Stimulated activated memory B cell treated with anti-CD40 and anti-IgM and Interleukin-4, amounts not matched to agents 10 μg/mL and 1 μg/mL and 100 μg/mL, for 72 hours (primary cell): ENCODE measurements around the gene LOXL3.

Source experiments
- ATAC-seq: fragments of 150-1000 bp; cut with Tn5 transposase; 2 replicates; pipeline ENCODE4 v1.10.0; 2021
- H3K27ac Mint-ChIP-seq: one replicate; pipeline ENCODE4 v1.8.0; 2022; ENCODE audit warnings: mild to moderate bottlenecking, mixed read lengths
- H3K27me3 Mint-ChIP-seq: one replicate; pipeline ENCODE4 v1.8.0; 2022; ENCODE audit warnings: mixed read lengths
- H3K36me3 Mint-ChIP-seq: one replicate; pipeline ENCODE4 v1.8.0; 2022; ENCODE audit warnings: mixed read lengths
- H3K4me1 Mint-ChIP-seq: one replicate; pipeline ENCODE4 v1.8.0; 2022; ENCODE audit warnings: mixed read lengths
- H3K4me3 Mint-ChIP-seq: one replicate; pipeline ENCODE4 v1.8.0; 2022; ENCODE audit warnings: mild to moderate bottlenecking, moderate library complexity, mixed read lengths
- H3K9me3 Mint-ChIP-seq: one replicate; pipeline ENCODE4 v1.8.0; 2022; ENCODE audit warnings: mixed read lengths

The LOXL3 gene, protein sequence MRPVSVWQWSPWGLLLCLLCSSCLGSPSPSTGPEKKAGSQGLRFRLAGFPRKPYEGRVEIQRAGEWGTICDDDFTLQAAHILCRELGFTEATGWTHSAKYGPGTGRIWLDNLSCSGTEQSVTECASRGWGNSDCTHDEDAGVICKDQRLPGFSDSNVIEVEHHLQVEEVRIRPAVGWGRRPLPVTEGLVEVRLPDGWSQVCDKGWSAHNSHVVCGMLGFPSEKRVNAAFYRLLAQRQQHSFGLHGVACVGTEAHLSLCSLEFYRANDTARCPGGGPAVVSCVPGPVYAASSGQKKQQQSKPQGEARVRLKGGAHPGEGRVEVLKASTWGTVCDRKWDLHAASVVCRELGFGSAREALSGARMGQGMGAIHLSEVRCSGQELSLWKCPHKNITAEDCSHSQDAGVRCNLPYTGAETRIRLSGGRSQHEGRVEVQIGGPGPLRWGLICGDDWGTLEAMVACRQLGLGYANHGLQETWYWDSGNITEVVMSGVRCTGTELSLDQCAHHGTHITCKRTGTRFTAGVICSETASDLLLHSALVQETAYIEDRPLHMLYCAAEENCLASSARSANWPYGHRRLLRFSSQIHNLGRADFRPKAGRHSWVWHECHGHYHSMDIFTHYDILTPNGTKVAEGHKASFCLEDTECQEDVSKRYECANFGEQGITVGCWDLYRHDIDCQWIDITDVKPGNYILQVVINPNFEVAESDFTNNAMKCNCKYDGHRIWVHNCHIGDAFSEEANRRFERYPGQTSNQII

DNA sequence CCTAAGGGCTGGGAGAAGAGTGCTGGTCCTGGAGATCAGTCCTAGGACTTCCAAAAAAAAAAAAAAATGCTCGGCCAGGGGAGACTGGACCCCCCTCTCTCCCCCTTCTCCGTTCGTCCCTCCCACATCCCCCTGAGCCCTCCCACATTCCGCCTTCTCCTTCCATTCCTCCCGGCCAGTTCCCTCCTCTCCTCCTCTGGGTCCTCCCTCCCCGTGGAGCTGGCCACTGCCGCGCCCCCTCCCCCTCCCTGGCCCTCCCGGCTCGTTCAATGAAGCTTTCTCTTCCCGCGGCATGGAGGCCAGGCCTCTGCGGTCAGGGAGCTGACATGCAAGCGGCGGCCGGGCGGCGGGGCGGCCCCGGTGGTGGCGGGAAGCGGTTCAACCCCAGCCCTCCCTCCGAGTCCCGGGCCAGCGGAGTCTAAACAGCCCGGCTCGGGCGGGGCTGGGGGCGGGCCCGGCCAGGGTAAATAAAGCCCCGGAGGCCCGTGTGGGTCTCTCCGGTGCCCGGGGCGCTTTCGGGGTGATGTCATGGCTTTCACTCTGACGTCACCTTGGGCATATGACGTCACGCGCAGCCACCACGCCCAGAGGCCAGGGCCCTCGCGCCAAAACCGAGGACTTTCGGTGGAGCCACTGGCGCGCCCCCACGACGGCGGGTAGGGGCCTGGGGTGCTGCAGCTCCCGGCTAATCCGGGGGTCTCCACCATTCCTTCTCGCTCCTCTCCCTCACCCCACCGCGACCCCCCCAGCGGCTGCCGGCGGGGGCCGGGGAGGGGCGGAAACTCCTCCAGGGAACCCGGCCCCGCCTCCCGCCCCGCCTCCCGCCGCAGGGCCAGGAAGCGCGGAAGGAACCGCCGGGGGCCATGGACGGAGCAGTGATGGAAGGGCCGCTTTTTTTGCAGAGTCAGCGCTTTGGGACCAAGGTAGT, at the start of gene LOXL3, which contains the start of gene DOK1:
LOXL3 (minus strand) TSS at position 51 of the 928 bp plus-strand sequence. CDS start 1,308 bp downstream, outside the sequence.
DOK1 (plus strand) TSS at position 829 of the 928 bp plus-strand sequence; CDS start at position 864, 35 bp downstream.
- ATAC-seq = peak; percentile 81
- H3K27me3 Mint-ChIP-seq = peaks cover 13% of the 10 kb centered on the region
- H3K27ac Mint-ChIP-seq = peak within 1 kb of the TSS; percentile 80
- peak within 1 kb of the TSS; percentile 94 for H3K4me3 Mint-ChIP-seq
- H3K36me3 Mint-ChIP-seq = peaks cover 8% of the 10 kb centered on the region
- H3K9me3 Mint-ChIP-seq = no peaks in the 10 kb centered on the region
- H3K4me1 Mint-ChIP-seq = peaks cover 54% of the 10 kb centered on the region

DNA sequence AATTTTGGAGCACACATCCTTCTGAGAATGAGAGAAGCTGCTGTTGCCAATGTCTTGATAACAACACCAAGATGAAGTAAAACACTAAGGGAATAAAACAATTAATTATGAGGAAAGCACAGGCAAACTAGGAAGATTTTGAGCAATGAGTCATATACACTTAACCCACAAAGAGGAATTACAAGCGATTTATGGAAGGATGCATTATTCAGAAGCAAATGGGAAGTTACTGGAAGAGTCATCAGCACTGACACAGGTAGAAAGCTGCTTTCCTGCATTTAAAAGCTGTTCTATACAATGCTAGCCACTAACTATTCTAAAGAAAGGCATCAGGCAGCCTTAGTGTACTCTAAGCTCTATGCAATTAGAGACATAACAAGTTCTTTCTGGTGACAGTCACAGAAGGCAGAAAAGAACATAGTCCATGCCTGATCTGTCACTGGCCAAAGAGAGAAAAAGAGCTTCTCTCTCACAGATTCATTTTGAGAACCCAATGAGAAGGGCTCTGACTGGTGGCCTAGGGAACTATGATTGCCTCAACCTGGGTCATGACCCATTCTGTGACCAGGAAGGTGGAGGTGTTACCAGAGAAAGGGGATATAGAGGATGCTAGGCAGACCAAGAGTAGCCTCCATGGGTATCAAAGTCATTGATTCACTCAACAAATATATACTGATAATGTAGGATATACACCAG, 49.0 kb upstream of the LOXL3 start:
- no peak overlapping the region for H3K4me3 Mint-ChIP-seq
- H3K27me3 Mint-ChIP-seq = peaks cover 9% of the 10 kb centered on the region
- H3K36me3 Mint-ChIP-seq = no peaks in the 10 kb centered on the region
- peaks cover 8% of the 10 kb centered on the region for H3K4me1 Mint-ChIP-seq
- H3K27ac Mint-ChIP-seq = no peak overlapping the region
- ATAC-seq = no peak
- no peaks in the 10 kb centered on the region for H3K9me3 Mint-ChIP-seq

DNA sequence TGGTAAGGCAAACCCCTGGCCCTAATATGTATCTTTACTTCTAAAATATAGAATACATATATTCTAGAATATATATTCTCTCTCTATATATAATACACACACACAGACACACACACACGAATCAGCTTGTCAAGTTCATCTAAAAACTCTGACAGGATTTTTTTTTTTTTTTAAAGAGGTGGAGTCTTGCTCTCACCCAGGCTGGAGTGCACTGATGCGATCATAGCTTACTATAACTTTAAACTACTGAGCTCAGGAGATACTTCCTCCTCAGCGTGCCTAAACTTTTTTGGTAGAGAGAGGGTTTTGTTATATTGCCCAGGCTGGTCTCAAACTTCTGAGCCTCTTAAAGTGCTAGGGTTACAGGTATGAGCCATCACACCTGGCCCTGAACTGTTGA, 45.9 kb upstream of the LOXL3 start:
- Mint-ChIP-seq H3K27me3 (peaks cover 22% of the 10 kb centered on the region), H3K4me3 (no peak overlapping the region), H3K36me3 (no peaks in the 10 kb centered on the region), H3K4me1 (peaks cover 8% of the 10 kb centered on the region), H3K27ac (no peak overlapping the region), H3K9me3 (no peaks in the 10 kb centered on the region)
- no peak for ATAC-seq

DNA sequence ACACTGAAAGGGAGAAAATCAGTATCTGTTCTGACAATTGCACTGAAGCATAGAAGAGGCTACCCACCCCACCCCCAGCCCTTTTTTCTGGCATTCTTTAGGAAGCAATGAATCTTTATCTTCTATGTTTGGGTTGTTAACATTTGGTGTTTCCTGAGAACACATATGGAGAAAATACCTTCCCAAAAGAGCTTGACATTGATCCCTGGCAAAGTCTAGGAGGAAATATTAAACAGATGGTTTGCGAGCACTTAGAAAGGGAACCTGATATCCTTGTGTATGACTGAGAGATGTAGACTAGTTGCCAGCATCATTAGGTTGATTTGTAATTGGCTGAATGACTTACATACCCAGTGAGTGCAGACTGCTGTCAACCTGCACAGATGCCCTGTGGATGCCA, 43.7 kb upstream of the LOXL3 start:
- Mint-ChIP-seq H3K4me3 (no peak overlapping the region), H3K4me1 (peaks cover 8% of the 10 kb centered on the region), H3K9me3 (no peaks in the 10 kb centered on the region), H3K27ac (no peak overlapping the region), H3K36me3 (no peaks in the 10 kb centered on the region), H3K27me3 (peaks cover 34% of the 10 kb centered on the region)
- ATAC-seq = no peak

DNA sequence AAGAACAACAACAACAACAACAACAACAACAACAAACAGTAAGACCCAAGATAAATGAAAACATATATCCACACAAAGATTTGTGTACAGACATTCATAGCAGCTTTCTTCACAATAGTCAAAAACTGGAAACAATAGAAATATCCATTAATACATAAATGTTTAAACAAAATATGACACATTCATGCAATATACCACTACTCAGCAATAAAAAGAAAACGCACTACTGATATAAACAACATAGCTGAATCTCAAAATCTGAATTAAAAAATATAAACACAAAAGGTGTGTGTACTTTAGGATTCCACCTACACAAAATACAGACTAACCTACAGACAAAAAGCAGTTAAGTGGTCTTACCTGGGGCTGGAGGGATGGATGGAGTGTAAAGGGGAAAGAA, 42.8 kb upstream of the LOXL3 start:
- peaks cover 8% of the 10 kb centered on the region for H3K4me1 Mint-ChIP-seq
- no peak for ATAC-seq
- no peaks in the 10 kb centered on the region for H3K36me3 Mint-ChIP-seq
- no peak overlapping the region for H3K27ac Mint-ChIP-seq
- no peaks in the 10 kb centered on the region for H3K9me3 Mint-ChIP-seq
- no peak overlapping the region for H3K4me3 Mint-ChIP-seq
- peaks cover 38% of the 10 kb centered on the region for H3K27me3 Mint-ChIP-seq

DNA sequence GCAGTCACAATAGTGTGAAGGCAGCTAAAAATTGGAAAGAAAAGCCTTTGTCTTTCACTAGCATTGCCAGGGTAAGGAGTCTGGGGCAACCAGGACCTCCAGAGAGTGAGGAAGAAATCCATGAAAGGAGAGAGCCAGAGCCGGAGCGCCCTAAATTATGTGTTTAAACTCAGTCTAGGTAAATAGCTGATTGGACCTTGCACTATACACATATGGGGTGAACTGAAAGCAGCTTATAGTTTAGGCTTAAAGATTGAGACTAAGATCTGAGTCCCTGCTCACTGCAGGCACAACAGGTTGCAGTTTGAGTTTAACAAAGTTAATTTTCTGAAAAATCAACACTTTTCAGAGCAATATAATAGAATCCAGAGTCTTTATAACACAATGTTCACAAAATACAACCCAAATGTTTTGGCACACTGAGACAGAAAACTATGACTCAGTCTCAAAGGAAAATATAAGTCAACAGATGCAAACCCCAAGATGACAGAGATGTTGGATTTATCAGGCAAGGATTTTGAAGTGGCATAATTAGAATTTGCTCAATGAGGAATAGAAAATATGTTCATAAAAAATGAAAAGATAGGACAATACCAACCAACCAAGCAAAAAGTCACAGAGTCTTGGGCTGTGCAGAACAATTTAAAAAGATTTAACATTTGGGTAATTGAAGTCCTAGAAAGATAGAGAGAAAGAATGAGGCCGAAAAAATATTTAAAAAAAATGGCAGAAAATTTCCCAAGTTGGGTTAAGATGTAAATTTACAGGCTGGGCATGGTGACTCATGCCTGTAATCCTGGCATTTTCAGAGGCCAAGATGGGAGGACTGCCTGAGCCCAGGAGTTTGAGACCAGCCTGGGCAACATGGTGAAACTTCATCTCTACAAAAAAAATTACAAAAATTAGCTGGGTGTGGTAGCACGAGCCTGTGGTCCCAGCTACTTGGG, 40.4 kb upstream of the LOXL3 start:
- H3K4me1 Mint-ChIP-seq = no peaks in the 10 kb centered on the region
- H3K27ac Mint-ChIP-seq = no peak overlapping the region
- no peaks in the 10 kb centered on the region for H3K36me3 Mint-ChIP-seq
- no peak for ATAC-seq
- no peak overlapping the region for H3K4me3 Mint-ChIP-seq
- H3K27me3 Mint-ChIP-seq = peaks cover 45% of the 10 kb centered on the region
- no peaks in the 10 kb centered on the region for H3K9me3 Mint-ChIP-seq

DNA sequence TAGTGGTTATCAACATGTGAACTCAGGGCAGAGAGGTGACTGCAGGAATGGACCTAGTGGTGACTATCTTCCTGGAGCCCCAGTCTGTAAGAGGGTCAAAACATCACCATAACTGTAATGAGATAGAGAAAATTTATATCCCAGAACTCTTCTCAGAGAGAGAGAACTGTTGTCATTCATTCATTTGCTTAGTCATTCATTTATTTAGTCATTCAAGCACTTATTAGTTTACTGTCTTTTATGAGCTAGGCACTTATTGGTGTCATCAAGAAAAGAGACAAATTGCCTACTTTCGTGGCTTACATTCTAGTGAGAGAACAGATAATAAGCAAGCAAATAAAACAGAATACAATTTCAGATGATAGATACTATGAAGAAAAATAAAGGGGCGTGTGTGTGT, 34.9 kb upstream of the LOXL3 start:
- Mint-ChIP-seq H3K4me1 (peaks cover 24% of the 10 kb centered on the region), H3K9me3 (no peaks in the 10 kb centered on the region), H3K4me3 (no peak overlapping the region), H3K27ac (no peak overlapping the region), H3K27me3 (peaks cover 23% of the 10 kb centered on the region), H3K36me3 (no peaks in the 10 kb centered on the region)
- no peak for ATAC-seq

DNA sequence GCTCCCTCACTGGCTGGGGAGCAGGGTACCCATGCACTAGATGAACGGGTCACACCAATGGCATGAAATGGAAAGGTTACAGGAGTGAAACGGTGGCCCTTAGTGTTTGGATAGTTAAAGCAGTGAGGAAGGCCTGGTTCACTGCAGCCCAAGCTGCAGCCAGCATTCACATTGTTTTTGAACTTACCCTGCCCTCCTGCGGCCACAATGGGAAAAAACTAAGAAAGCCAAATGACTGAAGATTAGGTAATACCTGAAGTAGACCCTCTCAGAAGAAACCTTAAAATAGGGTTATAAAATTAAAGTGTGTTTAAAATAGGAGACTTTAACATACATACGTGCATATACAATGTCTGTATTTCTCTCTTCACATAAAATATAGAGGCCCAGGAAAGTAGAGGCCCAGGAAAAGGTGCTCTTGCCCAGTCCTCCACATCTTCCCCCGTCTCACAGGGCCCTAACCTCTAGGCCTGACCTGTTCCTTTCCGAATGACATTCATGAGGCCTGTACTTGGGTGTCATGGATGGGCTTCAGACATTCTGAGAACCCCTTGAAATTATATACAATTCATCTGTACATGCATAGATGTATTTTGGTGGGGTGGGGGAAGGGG, 34.0 kb upstream of the LOXL3 start:
- H3K27ac Mint-ChIP-seq = no peak overlapping the region
- H3K36me3 Mint-ChIP-seq = no peaks in the 10 kb centered on the region
- peaks cover 24% of the 10 kb centered on the region for H3K4me1 Mint-ChIP-seq
- H3K4me3 Mint-ChIP-seq = no peak overlapping the region
- H3K27me3 Mint-ChIP-seq = peaks cover 14% of the 10 kb centered on the region
- no peaks in the 10 kb centered on the region for H3K9me3 Mint-ChIP-seq
- ATAC-seq = peak; percentile 85

DNA sequence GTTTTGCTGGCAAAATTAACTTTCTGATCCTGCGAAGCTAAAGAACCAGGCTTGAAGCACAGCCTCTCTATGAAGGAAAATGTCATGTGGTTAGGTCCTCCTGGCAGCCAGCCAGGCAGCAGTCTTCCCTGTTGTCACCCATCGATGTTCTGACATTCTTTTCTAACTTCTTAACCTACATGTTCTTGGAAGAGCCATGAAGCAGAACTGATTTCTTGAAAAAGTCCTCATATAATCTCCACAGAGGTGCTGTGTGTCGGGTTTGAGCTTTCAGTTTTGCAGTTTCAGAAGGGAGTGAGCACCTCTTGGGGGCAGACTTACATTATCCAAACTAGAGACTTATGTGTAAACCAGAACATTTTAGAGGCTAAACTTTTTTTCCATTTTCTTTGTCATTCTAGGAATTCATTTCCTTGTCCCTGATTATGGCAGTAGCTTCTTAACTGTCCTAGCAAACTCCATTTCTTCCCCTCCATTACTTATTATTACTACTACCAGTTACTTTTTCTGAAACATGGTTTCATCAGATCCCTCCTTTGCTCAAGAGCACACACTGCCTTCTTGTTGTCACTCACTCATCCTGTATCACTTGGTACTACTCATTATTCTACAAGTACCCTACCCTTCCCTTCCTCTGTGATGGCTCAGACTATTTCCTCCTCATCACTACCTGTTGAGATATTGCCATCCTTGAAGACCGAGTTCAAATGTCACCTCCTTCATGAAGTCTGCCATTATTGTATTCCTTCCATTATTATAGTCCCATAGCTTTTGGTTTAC, 31.9 kb upstream of the LOXL3 start:
- ATAC-seq = no peak
- Mint-ChIP-seq H3K27ac (peak overlapping the region; percentile 3), H3K36me3 (no peaks in the 10 kb centered on the region), H3K9me3 (no peaks in the 10 kb centered on the region), H3K4me3 (peak overlapping the region; percentile 32), H3K4me1 (peaks cover 24% of the 10 kb centered on the region), H3K27me3 (no peaks in the 10 kb centered on the region)

DNA sequence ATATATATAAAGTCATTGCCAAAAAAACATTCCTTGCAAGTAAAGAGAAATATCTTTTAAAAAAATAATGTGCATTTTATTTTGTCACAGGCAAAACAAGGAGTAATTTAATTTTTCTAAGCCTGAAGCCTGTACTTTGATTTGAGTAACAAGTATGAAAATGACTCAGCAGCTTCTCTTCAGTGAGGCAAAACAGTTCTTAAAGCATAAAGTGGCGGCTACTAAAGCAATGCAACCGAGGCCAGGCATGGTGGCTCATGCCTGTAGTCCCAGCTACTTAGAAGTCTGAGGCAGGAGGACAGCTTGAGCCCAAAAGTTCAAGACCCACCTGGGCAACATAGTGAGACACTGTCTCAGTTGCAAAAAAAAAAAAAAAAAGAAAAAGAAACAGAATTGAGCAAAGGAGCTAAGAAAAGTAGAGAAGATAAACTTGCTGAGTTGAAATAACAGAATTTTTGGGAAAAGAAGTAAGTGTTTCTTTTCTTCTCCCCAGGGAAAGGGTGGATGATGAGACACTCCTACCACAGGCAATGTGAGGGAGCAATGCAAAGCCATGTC, 30.4 kb upstream of the LOXL3 start:
- Mint-ChIP-seq H3K9me3 (no peaks in the 10 kb centered on the region), H3K4me3 (peak overlapping the region; percentile 35), H3K4me1 (peaks cover 24% of the 10 kb centered on the region), H3K36me3 (no peaks in the 10 kb centered on the region), H3K27me3 (no peaks in the 10 kb centered on the region), H3K27ac (peak overlapping the region; percentile 60)
- ATAC-seq = peak; percentile 59

DNA sequence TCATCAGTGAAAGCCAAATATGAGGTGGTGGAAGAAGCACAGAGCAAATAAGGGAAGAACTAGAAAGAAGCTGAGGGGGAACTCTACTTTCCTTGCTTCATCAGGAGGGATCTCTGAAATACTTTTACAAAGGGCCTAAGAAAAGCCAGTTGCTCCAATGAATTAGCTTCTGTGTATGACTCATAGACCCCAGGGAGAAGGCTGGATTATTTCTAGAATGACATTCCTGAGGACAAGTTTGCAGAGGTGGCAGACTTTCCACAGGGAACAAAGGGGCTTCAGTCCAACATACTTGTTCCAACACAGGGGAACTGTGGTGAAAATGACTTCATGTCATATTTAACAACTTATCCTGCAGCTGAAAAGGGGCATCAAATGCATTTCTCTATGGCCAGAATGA, 29.8 kb upstream of the LOXL3 start:
- Mint-ChIP-seq H3K9me3 (no peaks in the 10 kb centered on the region), H3K4me1 (peaks cover 24% of the 10 kb centered on the region)

DNA sequence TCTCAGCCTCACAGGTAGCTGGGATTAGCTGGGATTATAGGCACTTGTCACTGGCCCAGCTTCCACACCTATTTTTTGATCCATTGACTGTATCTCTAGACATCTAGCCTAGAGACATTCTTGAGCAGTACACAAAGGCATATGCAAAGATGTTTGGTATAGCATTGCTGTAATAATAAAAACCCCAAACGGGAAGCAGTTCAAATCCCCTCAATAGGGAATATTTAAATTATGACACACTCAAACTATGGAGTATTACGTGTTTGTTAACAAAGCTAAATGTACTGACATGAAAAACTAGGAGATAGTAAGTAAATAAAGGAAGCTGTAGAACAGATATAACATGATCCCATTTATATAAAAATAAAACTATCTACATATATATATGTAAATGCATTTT, 28.4 kb upstream of the LOXL3 start:
- no peaks in the 10 kb centered on the region for H3K27me3 Mint-ChIP-seq
- H3K9me3 Mint-ChIP-seq = no peaks in the 10 kb centered on the region
- H3K36me3 Mint-ChIP-seq = no peaks in the 10 kb centered on the region
- ATAC-seq = no peak
- no peak overlapping the region for H3K4me3 Mint-ChIP-seq
- no peak overlapping the region for H3K27ac Mint-ChIP-seq
- H3K4me1 Mint-ChIP-seq = peaks cover 26% of the 10 kb centered on the region

More for the DNA sequence above, 29.8 kb upstream of the LOXL3 start:
- ATAC-seq = no peak
- H3K4me3 Mint-ChIP-seq = no peak overlapping the region
- H3K27ac Mint-ChIP-seq = no peak overlapping the region
- H3K27me3 Mint-ChIP-seq = no peaks in the 10 kb centered on the region
- no peaks in the 10 kb centered on the region for H3K36me3 Mint-ChIP-seq
